ENCODE results near the gene DNAH7.

The DNAH7 gene

DNA sequence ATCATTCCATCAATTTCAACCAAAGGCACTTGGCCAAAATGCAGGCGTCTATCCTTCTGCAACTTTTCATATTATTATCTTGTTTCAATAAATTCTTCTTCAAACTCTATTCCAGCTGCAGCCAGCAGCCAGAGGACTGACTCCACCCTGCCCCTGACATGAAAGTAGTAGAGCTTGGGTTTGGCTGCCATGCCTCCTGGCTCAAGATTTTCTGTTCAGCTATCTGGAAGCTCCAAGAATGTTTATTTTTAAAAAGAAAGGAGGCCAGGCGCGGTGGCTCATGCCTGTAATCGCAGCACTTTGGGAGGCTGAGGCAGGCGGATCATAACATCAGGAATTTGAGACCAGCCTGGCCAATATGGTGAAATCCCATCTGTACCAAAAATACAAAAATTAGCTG, 4.9 kb downstream of the DNAH7 start:
- H3K4me3 ChIP-seq (ENCODE audit: low read length) = no peak overlapping the region
- no peak for DNase-seq (ENCODE audit: low read depth)
- TF ChIP-seq, protein P1, sequence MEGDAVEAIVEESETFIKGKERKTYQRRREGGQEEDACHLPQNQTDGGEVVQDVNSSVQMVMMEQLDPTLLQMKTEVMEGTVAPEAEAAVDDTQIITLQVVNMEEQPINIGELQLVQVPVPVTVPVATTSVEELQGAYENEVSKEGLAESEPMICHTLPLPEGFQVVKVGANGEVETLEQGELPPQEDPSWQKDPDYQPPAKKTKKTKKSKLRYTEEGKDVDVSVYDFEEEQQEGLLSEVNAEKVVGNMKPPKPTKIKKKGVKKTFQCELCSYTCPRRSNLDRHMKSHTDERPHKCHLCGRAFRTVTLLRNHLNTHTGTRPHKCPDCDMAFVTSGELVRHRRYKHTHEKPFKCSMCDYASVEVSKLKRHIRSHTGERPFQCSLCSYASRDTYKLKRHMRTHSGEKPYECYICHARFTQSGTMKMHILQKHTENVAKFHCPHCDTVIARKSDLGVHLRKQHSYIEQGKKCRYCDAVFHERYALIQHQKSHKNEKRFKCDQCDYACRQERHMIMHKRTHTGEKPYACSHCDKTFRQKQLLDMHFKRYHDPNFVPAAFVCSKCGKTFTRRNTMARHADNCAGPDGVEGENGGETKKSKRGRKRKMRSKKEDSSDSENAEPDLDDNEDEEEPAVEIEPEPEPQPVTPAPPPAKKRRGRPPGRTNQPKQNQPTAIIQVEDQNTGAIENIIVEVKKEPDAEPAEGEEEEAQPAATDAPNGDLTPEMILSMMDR (conservative IDR thresholded peaks at IDR 0.05; ENCODE audit: low read depth, low read length) = no peak

DNA sequence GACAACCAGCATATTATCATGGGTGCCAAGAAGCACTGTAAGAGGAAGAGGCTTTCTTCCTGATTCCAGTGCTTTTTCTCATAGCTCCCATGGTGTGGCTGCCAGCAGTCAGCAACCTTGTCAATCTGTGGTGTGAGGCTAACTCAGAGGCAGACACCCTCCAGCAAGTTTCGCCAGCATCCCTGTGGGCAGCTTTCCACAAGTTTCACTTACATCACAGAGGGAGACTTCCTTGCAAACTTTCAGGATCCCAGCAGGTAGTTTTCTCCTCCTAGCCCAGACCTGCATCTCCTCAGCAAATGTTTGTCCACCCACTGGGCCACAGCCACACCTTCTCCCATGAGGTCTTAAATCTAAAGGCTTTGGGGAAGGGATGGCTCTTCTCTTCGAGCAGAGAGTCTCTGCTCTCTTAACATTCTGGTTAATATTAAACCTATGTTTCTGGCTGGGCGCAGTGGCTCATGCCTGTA, 9.1 kb downstream of the DNAH7 start:
- no peak overlapping the region for H3K4me3 ChIP-seq (ENCODE audit: low read length)
- TF ChIP-seq, protein P1 (conservative IDR thresholded peaks at IDR 0.05; ENCODE audit: low read depth, low read length) = no peak
- DNase-seq (ENCODE audit: low read depth) = no peak

DNA sequence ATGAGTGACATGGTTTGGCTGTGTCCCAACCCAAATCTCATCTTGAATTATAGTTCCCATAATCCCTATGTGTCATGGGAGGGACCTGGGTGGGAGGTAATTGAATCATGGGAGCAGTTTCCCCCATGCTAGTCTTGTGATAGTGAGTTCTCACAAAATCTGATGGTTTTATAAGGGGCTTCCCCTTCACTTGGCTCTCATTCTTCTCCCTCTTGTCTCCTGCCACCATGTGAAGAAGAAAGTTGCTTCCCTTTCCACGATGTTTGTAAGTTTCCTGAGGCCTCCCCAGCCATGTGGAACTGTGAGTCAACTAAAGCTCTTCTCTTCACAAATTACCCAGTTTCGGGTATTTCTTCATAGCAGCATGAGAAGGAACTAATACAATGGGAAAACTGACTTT, 14.0 kb downstream of the DNAH7 start:
- no peak overlapping the region for H3K4me3 ChIP-seq (ENCODE audit: low read length)
- DNase-seq (ENCODE audit: low read depth) = no peak
- TF ChIP-seq, protein P1 (conservative IDR thresholded peaks at IDR 0.05; ENCODE audit: low read depth, low read length) = no peak

DNA sequence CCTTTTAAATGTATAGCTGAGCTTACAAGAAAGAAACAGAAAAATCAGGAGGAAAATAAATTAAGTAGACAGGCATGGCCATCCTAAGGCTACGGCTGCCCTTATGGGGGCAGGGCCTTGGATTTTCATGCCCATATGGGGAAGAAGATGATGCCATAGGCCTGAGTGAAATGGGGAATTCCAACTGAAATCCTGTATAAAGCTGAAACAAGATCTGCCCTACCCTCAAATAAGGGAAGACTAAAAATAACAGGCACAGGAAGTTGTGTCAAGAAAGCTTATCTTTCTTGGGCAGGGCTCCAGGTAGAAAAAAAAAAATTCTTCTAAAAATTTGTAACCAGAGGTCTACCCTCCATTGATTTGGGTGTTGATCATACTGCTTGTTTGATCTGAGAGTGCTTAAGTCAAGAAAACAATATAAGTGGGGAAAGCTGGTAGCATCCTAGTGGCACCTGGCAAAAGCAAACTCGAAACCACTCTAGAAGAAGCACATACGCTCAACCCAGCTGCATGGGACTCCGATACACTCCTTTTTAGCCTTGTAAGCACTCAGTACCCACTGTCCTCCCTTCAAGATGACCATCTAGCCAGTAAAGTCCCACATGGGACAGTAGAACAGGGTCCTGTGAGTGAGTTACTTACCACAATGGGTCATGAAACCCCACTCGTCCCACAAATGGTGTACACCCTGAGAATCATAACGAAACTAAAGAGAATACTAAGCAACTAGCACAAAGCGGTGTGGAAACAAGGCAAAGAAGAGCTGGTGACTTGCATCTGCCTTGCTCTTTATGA, 22.3 kb downstream of the DNAH7 start:
- DNase-seq (ENCODE audit: low read depth) = no peak
- TF ChIP-seq, protein P1 (conservative IDR thresholded peaks at IDR 0.05; ENCODE audit: low read depth, low read length) = no peak
- no peak overlapping the region for H3K4me3 ChIP-seq (ENCODE audit: low read length)

DNA sequence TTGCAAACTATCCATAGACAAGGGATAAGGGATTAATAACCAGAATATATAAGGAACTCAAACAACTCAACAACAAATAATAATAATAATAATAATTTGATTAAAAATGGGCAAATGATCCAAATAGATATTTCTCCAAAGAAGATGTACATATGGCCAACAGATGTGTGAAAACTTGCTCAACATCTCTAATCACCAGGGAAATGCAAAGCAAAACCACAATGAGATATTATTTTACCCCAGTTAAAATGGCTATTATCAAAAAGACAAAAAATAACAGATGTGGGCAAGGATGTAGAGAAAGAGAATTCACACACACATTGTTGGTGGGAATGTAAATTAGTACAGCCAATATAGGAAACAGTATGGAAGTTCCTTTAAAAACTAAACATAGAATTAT, 26.9 kb downstream of the DNAH7 start:
- TF ChIP-seq, protein P1 (conservative IDR thresholded peaks at IDR 0.05; ENCODE audit: low read depth, low read length) = no peak
- H3K4me3 ChIP-seq (ENCODE audit: low read length) = no peak overlapping the region
- no peak for DNase-seq (ENCODE audit: low read depth)

DNA sequence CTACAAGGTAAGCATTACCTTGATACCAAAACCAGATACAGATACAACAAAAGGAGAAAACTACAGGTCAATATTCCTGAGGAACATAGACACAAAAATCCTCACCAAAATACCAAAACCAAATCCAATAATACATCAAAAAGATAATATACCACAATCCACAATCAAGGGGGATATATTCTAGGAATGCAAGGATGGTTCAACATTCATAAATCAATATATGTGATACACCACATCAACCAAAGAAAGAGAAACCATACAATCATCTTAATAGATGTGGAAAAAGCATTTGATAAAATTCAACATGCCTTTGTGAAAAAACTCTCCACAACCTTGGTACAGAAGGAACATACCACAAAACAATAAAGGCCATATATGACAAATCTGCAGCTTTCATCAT, 28.4 kb downstream of the DNAH7 start:
- H3K4me3 ChIP-seq (ENCODE audit: low read length) = no peak overlapping the region
- TF ChIP-seq, protein P1 (conservative IDR thresholded peaks at IDR 0.05; ENCODE audit: low read depth, low read length) = no peak
- no peak for DNase-seq (ENCODE audit: low read depth)

DNA sequence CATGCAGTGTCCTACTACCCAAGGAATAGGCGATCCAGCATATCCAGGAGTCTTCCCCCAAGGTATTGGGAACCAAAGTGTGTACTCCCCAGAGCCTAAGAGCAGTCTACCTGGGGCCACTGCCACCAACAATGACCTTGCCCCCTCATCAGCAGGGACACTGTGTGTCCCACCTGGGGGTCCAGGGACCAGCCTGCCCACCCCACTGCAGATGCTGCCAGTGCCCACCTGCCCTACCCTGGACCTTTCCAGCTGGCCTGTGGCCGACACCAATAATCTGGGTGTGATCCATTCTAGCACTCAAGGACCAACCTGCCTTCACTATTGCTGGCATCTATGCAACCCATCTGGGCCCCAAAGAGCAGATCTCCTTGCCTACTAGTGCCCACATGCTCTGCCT, 32.2 kb downstream of the DNAH7 start:
- H3K4me3 ChIP-seq (ENCODE audit: low read length) = no peak overlapping the region
- DNase-seq (ENCODE audit: low read depth) = no peak
- TF ChIP-seq, protein P1 (conservative IDR thresholded peaks at IDR 0.05; ENCODE audit: low read depth, low read length) = no peak

Measured in retinal pigment epithelial cell (primary cell).